HEK293T (cell line): ENCODE measurements around the gene NCEH1.

ENCODE experiments used
- CTCF ChIA-PET: fragments of 350-600 bp; formaldehyde crosslinking; extraction: SDS; loops from one replicate; lab custom pipeline; 2021; ENCODE audit warnings: antibody characterized with exemption, inconsistent platforms; lab: Yijun Ruan, JAX
- POLR2A ChIA-PET: fragments of 350-600 bp; formaldehyde crosslinking; extraction: SDS; loops from one replicate; lab custom pipeline; 2020; ENCODE audit warnings: antibody characterized with exemption, inconsistent platforms; lab: Yijun Ruan, JAX
- DNase-seq: peaks from one replicate; pipeline ENCODE4 v3.0.0; 2012; ENCODE audit warnings: mixed read lengths; ENCODE audit errors: extremely low spot score
- ARNT ChIP-seq: fragments of 450-650 bp; IDR thresholded peaks from 2 replicates; pipeline ENCODE4 v1.6.1; 2017; ENCODE audit warnings: mild to moderate bottlenecking
- BHLHE40 ChIP-seq: fragments of 450-650 bp; IDR thresholded peaks from 2 replicates; pipeline ENCODE4 v1.6.1; 2016; ENCODE audit warnings: mild to moderate bottlenecking, moderate library complexity, borderline replicate concordance
- CTBP1 ChIP-seq: fragments of 450-650 bp; IDR thresholded peaks from 2 replicates; pipeline ENCODE4 v1.6.1; 2016; ENCODE audit warnings: borderline replicate concordance
- ELF4 ChIP-seq: fragments of 450-650 bp; IDR thresholded peaks from 2 replicates; pipeline ENCODE4 v1.6.1; 2017; ENCODE audit warnings: antibody characterized with exemption
- FOXA1 ChIP-seq: fragments of 450-650 bp; IDR thresholded peaks from 2 replicates; pipeline ENCODE4 v1.6.1; 2016; ENCODE audit warnings: mild to moderate bottlenecking
- FOXK2 ChIP-seq: fragments of 450-650 bp; IDR thresholded peaks from 2 replicates; pipeline ENCODE4 v1.6.1; 2016; ENCODE audit warnings: mild to moderate bottlenecking
- FOXM1 ChIP-seq: fragments of 450-650 bp; IDR thresholded peaks from 2 replicates; pipeline ENCODE4 v1.6.1; 2017; ENCODE audit warnings: mild to moderate bottlenecking, borderline replicate concordance
- HDGF ChIP-seq: fragments of 450-650 bp; IDR thresholded peaks from 2 replicates; pipeline ENCODE4 v1.6.1; 2017; ENCODE audit warnings: antibody characterized with exemption, borderline replicate concordance
- L3MBTL2 ChIP-seq: fragments of 450-650 bp; conservative IDR thresholded peaks from 2 replicates; pipeline ENCODE4 v1.6.1; 2016; ENCODE audit warnings: mild to moderate bottlenecking
- LEF1 ChIP-seq: fragments of 450-650 bp; IDR thresholded peaks from 2 replicates; pipeline ENCODE4 v1.6.1; 2017; ENCODE audit warnings: mild to moderate bottlenecking, borderline replicate concordance
- NFRKB ChIP-seq: fragments of 450-650 bp; IDR thresholded peaks from 2 replicates; pipeline ENCODE4 v1.6.1; 2016; ENCODE audit warnings: mild to moderate bottlenecking, moderate library complexity
- SP1 ChIP-seq: fragments of 450-650 bp; IDR thresholded peaks from 2 replicates; pipeline ENCODE4 v1.6.1; 2017
- SUZ12 ChIP-seq: fragments of 450-650 bp; IDR thresholded peaks from 2 replicates; pipeline ENCODE4 v1.6.1; 2016; ENCODE audit warnings: mild to moderate bottlenecking
- TARDBP ChIP-seq: fragments of 450-650 bp; IDR thresholded peaks from 2 replicates; pipeline ENCODE4 v1.6.1; 2016
- ZNF384 ChIP-seq: fragments of 450-650 bp; IDR thresholded peaks from 2 replicates; pipeline ENCODE4 v1.6.1; 2016
- TF ChIP-seq, protein P1 (sequence below): fragments of 450-650 bp; IDR thresholded peaks from 2 replicates; pipeline ENCODE4 v1.6.1; 2016

NCEH1 gene

GRCh38 chr3:172679599-172679998, 31.3 kb downstream of the NCEH1 start:
- CTCF ChIA-PET: no interaction called here

GRCh38 chr3:172678068-172678467, 32.8 kb downstream of the NCEH1 start:
- ChIA-PET CTCF (interaction anchor here (0.5 to 0.6 kb wide), 3 partner anchors 175 to 1680 kb away, joined by 3 read pairs; no protein-coding TSS in a partner anchor), POLR2A (no interaction called here)
- DNase-seq: no peak
- TF ChIP-seq BHLHE40: no peak
- TF ChIP-seq SUZ12: no peak
- TF ChIP-seq, protein P1, sequence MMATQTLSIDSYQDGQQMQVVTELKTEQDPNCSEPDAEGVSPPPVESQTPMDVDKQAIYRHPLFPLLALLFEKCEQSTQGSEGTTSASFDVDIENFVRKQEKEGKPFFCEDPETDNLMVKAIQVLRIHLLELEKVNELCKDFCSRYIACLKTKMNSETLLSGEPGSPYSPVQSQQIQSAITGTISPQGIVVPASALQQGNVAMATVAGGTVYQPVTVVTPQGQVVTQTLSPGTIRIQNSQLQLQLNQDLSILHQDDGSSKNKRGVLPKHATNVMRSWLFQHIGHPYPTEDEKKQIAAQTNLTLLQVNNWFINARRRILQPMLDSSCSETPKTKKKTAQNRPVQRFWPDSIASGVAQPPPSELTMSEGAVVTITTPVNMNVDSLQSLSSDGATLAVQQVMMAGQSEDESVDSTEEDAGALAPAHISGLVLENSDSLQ: no peak
- TF ChIP-seq ARNT: no peak
- TF ChIP-seq ZNF384: no peak
- TF ChIP-seq LEF1: no peak
- no peak for TF ChIP-seq HDGF
- no peak for TF ChIP-seq NFRKB
- TF ChIP-seq FOXK2: no peak
- no peak for TF ChIP-seq TARDBP
- TF ChIP-seq L3MBTL2: no peak
- no peak for TF ChIP-seq CTBP1
- no peak for TF ChIP-seq FOXA1
- no peak for TF ChIP-seq ELF4
- TF ChIP-seq SP1: no peak
- TF ChIP-seq FOXM1: no peak

More at GRCh38 chr3:172679599-172679998, 31.3 kb downstream of the NCEH1 start:
- TF ChIP-seq FOXA1: no peak
- TF ChIP-seq ARNT: no peak
- no peak for TF ChIP-seq CTBP1
- TF ChIP-seq FOXM1: no peak
- no peak for TF ChIP-seq FOXK2
- no peak for TF ChIP-seq SP1
- no peak for TF ChIP-seq NFRKB
- TF ChIP-seq, protein P1: no peak
- TF ChIP-seq L3MBTL2: no peak
- no peak for TF ChIP-seq ZNF384
- TF ChIP-seq TARDBP: no peak
- no peak for TF ChIP-seq ELF4
- TF ChIP-seq BHLHE40: no peak
- TF ChIP-seq LEF1: no peak
- no peak for TF ChIP-seq HDGF
- TF ChIP-seq SUZ12: no peak
- DNase-seq: no peak
- POLR2A ChIA-PET: no interaction called here

- ChIA-PET POLR2A (interaction anchor here (0.7 kb wide), 1 partner anchor 74 kb away, joined by 3 read pairs; the partner anchor contains the start of gene ECT2), CTCF (interaction anchor here (0.9 kb wide), 1 partner anchor 11 kb away, joined by 3 read pairs; no protein-coding TSS in a partner anchor)
- TF ChIP-seq SP1 (no peak), ELF4 (no peak), FOXK2 (no peak), L3MBTL2 (no peak), FOXA1 (no peak), HDGF (no peak), SUZ12 (no peak), FOXM1 (no peak)
- no peak for DNase-seq
Measured at GRCh38 chr3:172676196-172676922, 34.5 kb downstream of the NCEH1 start.

GRCh38 chr3:172675441-172676193, 35.2 kb downstream of the NCEH1 start:
- CTCF ChIA-PET: interaction anchor here (1.1 kb wide), 1 partner anchor 23 kb away, joined by 3 read pairs; no protein-coding TSS in a partner anchor

GRCh38 chr3:172673210-172673679, 37.6 kb downstream of the NCEH1 start:
- ChIA-PET POLR2A (interaction anchor here (1.1 to 1.5 kb wide), 2 partner anchors 38 to 77 kb away, joined by 3 read pairs; partner anchors contain the start of genes ECT2 and NCEH1), CTCF (interaction anchor here (0.7 to 2.2 kb wide), 4 partner anchors 14 to 890 kb away, joined by 3 to 14 read pairs (median 4); partner anchors contain the start of gene ECT2)
- TF ChIP-seq NFRKB: peak; percentile 80
- no peak for TF ChIP-seq SP1
- no peak for TF ChIP-seq FOXA1
- peak; percentile 61 for DNase-seq

More at GRCh38 chr3:172675441-172676193, 35.2 kb downstream of the NCEH1 start:
- peak; percentile 39 for DNase-seq
- TF ChIP-seq L3MBTL2 (no peak), TARDBP (no peak), FOXK2 (no peak), SP1 (no peak), FOXA1 (no peak), SUZ12 (no peak), HDGF (no peak), BHLHE40 (no peak), ELF4 (no peak), LEF1 (no peak), CTBP1 (no peak), NFRKB (no peak), ARNT (no peak), ZNF384 (no peak), FOXM1 (no peak)
- TF ChIP-seq, protein P1: no peak
- POLR2A ChIA-PET: no interaction called here
